GM03348 (cell line): Measurements from ENCODE around the gene ACLY.
"Not testable (repeated sequence)": the region's sequence is repeated elsewhere in the genome, so short reads cannot be mapped to it uniquely, and the experiment has no call there.

Experiments used
- DNase-seq: peaks from one replicate; pipeline ENCODE4 v3.0.0; 2012; ENCODE audit warnings: low spot score

ACLY gene

GRCh38 chr17:41829961-41830360 is 88.8 kb downstream of the ACLY start:
- not testable (repeated sequence) for DNase-seq

GRCh38 chr17:41825175-41825845 is 93.4 kb downstream of the ACLY start:
- no peak for DNase-seq

- DNase-seq, result peak; percentile 61
Measured at GRCh38 chr17:41824086-41824485, 94.7 kb downstream of the ACLY start.

GRCh38 chr17:41823580-41823979 is 95.2 kb downstream of the ACLY start:
- DNase-seq, result no peak

GRCh38 chr17:41823141-41823524 is 95.6 kb downstream of the ACLY start:
- no peak for DNase-seq

GRCh38 chr17:41822216-41823140 is 96.3 kb downstream of the ACLY start:
- no peak for DNase-seq

GRCh38 chr17:41821776-41822175 is 97.0 kb downstream of the ACLY start:
- DNase-seq, result no peak

GRCh38 chr17:41818024-41818423 is 100.7 kb downstream of the ACLY start:
- no peak for DNase-seq
